Measurements from ENCODE around the gene TMEM259.

TMEM259 gene

DNA sequence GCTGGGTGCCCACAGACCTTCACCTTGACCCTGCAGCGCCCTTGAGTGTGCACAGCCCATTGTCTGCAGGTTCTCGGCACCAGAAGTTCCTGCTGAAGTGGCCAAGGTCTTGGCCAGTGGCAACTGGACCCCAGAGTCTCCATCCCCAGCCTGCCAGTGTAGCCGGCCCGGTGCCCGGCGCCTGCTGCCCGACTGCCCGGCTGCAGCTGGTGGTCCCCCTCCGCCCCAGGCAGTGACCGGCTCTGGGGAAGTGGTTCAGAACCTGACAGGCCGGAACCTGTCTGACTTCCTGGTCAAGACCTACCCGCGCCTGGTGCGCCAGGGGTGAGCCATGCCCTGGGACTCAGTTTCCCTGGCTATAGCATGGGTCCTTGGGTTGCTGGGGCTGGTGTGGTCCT is 34.1 kb upstream of the TMEM259 start:
- DNase-seq: no peak

GRCh38 chr19:1054102-1055027 is 33.4 kb upstream of the TMEM259 start:
- no peak for DNase-seq

DNA sequence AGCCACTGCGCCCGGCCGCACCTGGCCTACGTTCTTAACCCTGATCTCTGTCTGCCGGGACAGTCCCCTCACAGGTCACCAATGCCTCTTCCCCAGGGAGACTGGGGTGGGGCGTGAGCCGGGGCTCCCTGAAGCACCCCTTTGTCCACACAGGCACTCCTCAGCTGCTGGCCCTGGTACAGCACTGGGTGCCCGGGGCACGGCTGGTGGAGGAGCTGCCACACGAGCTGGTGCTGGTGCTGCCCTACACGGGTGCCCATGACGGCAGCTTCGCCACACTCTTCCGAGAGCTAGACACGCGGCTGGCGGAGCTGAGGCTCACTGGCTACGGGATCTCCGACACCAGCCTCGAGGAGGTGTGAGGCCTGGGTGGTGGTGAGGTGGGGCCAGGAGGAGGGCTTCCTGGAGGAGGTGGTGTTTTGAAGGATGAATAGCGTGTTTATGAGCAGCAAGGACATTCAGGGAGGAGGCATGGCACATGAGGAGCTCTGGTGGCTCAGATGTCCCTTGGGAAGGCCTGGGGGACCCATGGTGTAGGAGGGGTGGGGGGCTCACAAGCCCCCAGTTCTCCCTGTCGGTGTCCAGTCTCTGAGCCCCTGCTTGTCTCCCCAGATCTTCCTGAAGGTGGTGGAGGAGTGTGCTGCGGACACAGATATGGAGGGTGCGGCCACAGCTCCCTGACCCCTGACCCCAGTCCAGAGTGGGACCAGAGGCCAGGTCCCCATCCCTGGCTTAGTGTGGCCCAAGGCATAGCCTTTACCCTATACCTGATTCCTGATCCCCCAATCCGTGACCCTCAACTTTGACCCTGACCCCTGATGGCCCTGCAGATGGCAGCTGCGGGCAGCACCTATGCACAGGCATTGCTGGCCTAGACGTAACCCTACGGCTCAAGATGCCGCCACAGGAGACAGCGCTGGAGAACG is 32.5 kb upstream of the TMEM259 start:
- no peak for DNase-seq

- DNase-seq: no peak
These were observed 31.5 kb upstream of the TMEM259 start for GRCh38 chr19:1052349-1052975.

DNA sequence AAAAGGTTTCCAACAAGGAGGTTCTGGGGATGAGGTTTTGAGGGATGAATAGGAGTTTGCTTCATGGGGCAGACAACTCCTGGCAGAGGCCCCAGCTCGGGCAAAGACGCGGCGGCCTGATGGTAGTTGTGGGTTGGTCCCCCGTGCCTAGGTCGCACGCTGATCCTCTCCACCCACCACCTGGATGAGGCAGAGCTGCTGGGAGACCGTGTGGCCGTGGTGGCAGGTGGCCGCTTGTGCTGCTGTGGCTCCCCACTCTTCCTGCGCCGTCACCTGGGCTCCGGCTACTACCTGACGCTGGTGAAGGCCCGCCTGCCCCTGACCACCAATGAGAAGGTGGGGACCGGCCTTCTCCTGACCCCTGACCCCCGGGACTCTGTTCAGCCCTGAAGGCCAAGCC is 30.9 kb upstream of the TMEM259 start:
- no peak for DNase-seq

DNA sequence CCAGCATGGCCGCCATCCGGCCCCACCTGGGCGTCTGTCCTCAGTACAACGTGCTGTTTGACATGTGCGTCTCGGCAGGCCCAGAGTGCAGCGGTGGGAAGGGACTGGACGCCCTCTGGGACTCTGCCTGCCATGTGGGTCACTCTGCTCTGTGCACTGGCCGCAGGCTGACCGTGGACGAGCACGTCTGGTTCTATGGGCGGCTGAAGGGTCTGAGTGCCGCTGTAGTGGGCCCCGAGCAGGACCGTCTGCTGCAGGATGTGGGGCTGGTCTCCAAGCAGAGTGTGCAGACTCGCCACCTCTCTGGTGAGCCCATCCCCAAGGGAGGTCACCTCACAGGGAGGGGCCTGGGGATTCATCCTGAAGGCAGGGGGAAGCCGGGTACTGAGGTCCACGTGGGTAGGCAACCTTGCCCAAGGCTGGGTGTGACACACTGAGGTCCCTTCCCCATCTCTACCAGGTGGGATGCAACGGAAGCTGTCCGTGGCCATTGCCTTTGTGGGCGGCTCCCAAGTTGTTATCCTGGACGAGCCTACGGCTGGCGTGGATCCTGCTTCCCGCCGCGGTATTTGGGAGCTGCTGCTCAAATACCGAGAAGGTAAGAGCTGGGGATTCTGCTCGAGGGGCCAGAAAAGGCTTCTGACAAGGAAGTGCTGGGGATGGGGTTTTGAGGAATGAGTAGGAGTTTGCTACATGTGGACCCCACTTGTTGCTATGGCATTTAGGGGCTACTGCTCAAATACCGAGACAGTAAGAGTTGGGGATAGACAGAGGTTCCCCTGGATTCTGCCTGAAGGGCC is 30.3 kb upstream of the TMEM259 start:
- no peak for DNase-seq

GRCh38 chr19:1049800-1050199 is 28.9 kb upstream of the TMEM259 start:
- no peak for DNase-seq

DNA sequence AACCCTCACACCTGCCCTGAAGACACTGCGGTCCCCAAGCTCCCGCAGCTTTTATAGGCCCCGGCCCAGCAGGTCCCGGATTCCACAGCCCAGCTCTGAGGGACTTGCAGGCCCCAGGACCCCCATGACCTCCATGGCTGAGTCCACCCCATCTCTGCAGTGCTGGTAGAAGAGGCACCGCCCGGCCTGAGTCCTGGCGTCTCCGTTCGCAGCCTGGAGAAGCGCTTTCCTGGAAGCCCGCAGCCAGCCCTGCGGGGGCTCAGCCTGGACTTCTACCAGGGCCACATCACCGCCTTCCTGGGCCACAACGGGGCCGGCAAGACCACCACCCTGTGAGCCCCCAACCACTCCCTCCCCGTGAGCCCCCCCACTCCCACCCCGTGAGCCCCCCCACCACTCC is 28.2 kb upstream of the TMEM259 start:
- no peak for DNase-seq

DNA sequence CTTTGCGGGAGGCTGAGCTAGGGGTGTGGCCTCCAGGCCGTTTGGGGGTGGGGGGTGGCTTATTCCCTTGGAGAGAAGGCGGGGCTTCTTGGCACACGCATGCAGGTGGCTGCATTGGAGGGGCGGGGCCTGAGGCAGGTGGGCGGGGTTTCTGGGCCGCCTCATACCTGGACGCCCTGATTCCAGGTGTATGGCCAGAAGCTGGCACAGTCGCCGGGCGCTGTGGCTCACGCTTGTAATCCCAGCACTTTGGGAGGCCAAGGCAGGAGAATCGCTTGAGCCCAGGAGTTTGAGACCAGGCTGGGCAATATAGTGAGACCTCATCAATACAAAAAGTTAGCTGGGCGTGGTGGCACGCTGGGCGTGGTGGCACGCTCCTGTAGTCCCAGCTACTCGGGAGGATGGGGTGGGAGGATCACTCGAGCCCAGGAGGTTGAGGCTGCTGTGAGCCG is 26.8 kb upstream of the TMEM259 start:
- no peak for DNase-seq

GRCh38 chr19:1046836-1047695 is 26.1 kb upstream of the TMEM259 start:
- DNase-seq: no peak

DNA sequence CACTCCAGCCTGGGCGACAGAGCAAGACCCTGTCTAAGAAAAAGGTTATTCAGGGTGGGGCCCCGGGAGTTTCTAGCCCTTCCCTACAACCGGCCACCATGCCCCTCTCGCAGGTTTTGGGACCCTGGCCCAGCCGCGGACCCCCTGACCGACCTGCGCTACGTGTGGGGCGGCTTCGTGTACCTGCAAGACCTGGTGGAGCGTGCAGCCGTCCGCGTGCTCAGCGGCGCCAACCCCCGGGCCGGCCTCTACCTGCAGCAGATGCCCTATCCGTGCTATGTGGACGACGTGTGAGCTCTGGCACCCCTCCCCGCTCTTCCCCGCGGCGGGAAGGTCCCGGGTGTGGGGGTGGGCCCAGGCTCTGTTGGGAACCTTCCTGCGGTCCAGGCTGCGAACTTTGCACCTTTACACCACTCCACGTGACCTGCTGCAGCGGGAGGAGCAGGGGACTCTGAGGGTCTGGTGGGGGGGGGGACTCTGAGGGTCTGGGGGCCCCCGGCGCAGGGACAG is 25.2 kb upstream of the TMEM259 start:
- DNase-seq: no peak

GRCh38 chr19:1045247-1045603 is 24.3 kb upstream of the TMEM259 start:
- no peak for DNase-seq

DNA sequence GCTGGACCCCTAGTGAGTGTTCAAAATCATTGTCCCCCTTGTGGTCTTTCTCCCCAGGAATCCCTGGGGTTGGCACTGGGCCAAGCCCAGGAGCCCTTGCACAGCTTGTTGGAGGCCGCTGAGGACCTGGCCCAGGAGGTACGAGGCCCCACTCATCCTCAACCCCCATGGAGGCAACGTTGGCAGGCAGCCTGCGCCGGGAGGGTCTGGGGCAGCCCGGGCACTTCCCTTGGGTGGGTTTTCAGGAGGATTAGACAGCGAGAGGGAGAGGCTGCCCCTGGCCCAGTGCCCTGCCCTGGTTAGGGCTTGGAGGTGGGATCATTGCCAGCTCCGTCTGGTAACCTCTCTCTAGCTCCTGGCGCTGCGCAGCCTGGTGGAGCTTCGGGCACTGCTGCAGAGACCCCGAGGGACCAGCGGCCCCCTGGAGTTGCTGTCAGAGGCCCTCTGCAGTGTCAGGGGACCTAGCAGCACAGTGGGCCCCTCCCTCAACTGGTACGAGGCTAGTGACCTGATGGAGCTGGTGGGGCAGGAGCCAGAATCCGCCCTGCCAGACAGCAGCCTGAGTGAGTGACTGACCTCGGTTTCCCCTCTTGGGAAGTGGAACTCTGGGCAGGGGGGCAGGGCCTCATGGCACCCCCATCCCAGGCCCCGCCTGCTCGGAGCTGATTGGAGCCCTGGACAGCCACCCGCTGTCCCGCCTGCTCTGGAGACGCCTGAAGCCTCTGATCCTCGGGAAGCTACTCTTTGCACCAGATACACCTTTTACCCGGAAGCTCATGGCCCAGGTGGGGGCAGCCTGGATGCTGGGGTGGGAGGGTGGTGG is 22.0 kb upstream of the TMEM259 start:
- DNase-seq: peak; percentile 76

DNA sequence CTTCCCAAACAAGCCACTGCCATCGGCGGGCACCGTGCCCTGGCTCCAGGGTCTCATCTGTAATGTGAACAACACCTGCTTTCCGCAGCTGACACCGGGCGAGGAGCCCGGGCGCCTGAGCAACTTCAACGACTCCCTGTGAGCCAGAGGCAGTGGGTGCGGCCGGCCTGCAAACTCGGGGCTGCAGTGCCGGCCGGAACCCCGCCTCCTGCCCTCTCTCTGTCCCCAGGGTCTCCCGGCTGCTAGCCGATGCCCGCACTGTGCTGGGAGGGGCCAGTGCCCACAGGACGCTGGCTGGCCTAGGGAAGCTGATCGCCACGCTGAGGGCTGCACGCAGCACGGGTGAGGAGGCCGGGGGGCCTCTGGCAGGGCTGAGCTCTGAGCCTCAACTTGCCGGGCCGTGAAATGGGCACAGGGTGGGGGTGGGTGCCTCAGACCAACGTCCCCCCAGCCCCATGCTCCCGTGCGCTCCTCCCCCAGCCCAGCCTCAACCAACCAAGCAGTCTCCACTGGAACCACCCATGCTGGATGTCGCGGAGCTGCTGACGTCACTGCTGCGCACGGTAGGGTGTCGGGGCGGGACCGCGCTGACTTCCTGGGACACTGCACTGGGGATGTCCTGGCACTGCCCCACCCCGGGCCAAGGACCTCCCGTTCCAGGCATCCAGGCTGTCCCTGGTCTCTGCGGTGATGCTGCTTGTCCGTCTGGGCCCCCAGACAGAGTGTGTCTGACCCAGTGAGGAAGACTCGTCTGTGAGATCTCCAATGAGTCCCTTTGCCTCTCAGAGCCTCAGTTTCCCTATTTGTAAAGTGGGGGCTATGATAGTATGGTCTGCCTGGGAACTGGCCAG is 21.1 kb upstream of the TMEM259 start:
- DNase-seq: peak; percentile 29

DNA sequence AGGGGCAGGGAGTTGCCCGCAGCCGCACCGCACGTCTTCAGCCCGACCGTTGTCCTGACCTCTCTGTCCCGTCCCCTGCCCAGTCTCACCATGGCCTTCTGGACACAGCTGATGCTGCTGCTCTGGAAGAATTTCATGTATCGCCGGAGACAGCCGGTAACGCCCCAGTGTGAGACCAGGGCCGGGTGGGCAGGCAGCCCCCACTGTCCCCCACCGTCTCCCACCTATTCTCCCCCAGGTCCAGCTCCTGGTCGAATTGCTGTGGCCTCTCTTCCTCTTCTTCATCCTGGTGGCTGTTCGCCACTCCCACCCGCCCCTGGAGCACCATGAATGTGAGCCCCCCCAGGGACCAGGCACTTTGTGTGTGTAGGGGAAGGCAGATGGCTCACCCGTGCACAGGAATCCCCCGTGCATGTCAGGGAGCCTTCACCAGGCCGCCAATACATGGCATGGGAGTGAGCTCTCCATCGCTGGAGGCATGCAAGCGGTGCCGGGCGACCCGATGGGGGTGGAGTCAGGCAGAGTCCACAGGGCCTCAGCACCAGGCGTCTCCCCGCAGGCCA is 20.4 kb upstream of the TMEM259 start:
- no peak for DNase-seq

DNA sequence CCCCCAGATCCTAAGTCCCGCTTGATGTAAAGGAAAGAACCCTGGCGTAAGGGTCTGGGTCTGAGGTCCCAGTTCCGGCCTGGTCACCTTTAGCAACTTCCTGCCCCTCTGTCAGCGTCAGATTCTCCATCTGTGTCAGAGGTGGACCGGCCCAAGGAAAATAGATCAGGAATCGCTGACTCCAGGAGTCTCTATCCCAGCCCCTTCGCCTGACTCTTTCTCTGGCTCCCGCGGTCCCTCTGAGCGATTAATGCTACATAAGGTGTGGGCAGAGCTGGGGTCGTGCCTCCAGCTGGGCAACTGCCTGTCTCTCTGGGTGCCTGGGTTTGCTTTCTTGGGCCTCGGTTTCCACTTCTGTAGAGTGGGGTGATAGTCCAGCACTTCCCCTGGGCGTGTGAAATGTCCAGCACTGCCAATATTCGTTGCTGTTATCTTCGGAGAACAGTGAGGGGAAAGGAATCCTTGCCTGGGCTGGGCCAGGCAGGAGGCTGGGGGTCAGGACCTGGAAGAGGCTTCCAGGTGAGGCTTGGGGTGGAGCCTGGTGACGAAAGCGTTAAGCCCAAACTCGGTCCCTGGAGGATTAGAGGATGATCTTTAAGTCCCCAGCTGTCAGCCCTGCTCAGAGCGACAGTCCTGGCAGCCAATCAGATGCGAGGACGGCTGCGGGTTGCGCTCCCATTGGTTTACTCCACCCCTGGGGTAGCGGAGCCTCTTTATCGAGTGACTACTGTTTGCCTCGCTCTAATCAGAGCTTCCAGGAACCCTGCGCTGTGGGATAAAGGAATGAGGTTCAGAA is 19.8 kb upstream of the TMEM259 start:
- peak; percentile 90 for DNase-seq

DNA sequence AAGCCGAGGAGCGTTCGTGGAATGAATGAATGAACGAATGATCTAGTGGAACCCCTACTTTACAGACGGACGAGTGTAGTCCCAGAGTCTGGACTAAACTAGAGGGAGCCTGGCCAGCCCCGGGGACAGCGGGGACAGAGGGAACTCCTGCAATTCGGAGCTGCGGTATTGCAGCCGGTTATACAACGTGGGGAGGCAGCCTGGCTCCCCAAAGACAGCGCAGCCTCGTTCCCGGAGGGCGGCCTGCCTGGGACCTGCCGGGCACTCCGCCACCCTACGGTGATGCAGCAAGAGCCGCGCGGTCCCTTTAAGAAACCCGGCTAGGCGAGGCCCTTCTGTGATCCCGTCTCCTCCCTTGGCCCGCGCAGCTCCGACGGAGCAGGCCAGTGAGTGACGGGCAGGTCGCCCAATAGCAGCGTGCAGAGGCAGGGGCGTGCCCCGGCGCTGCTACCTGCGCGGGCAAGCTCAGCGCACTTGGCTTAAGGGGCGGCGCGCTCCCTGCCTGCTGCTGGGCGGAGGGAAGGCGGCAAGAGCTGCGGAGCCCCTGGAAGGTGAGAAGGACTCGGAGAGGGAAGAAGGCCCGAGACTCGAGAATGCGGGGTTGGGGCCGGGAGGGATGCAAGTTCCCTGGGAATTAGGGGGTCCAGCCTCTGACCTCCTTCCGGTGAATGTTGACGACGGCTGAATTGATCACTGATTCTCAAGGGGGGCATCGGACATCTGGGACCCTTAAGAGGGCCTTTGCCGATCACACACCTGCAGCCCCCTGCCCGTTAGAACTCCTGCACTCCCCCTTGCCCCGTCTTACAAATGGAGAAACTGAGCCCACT is 18.9 kb upstream of the TMEM259 start, which contains the start of gene ABCA7:
Gene ABCA7 (plus strand): TSS at position 462 of the 830 bp plus-strand sequence. CDS start 1,255 bp downstream, outside the sequence.
- DNase-seq: peak; percentile 96
